Ascending aorta (tissue), 2 donors: ENCODE data around the gene USP34. TPM values are rescaled to one million over a fixed set of nuclear protein-coding genes. Genes with fewer than 3 reads are reported as not detected.

Experiments
- DNase-seq, 2 donors: peaks; one replicate each; pipeline ENCODE4 v3.0.0-alpha.2; 2019; ENCODE audit warnings: low spot score in 2 of 2
- H3K27ac ChIP-seq, 2 donors: fragments of 200-600 bp; sonication (generic); one replicate each; pipeline ENCODE4 v1.5.1; 2016 to 2017; ENCODE audit warnings: mild to moderate bottlenecking in 1 of 2
- H3K27me3 ChIP-seq: fragments of 200-600 bp; sonication (generic); one replicate; pipeline ENCODE4 v1.5.1; 2017
- H3K36me3 ChIP-seq, 2 donors: fragments of 200-600 bp; sonication (generic); one replicate each; pipeline ENCODE4 v1.5.1; 2016
- H3K4me1 ChIP-seq, 2 donors: fragments of 200-600 bp; sonication (generic); one replicate each; pipeline ENCODE4 v1.5.1; 2016 to 2017; ENCODE audit warnings: mild to moderate bottlenecking in 1 of 2
- H3K4me3 ChIP-seq, 2 donors: fragments of 200-600 bp; sonication (generic); one replicate each; pipeline ENCODE4 v1.5.1; 2016 to 2017; ENCODE audit warnings: mild to moderate bottlenecking in 1 of 2
- H3K9me3 ChIP-seq, 2 donors: fragments of 200-600 bp; sonication (generic); one replicate each; pipeline ENCODE4 v1.5.1; 2016
- CTCF ChIP-seq, 3 experiments: fragments of 200-600 bp in 2 of 3; fragments of 450-650 bp in 1 of 3; sonication (generic) in 2 of 3; IDR thresholded peaks; one replicate each; pipeline ENCODE4 v1.5.1; 2016 to 2019; ENCODE audit warnings: antibody characterized with exemption in 3 of 3, mild to moderate bottlenecking in 1 of 3, moderate library complexity in 1 of 3
- intact Hi-C: fragments of 100-400 bp; cut with DNase I; formaldehyde crosslinking; loops from one replicate; pipeline ENCODE4 v1.15.1; 2023
- total RNA-seq: library from RNA; depleted of rRNA; stranded (reverse); fragments of >200 nt; gene quantifications from one replicate; pipeline ENCODE4 v1.1.0, GENCODE V29; 2016

The USP34 gene
- total RNA-seq, 1 donor from 2014 or later = 59.3 TPM

GRCh38 chr2:61221819-61222218, 249.1 kb downstream of the USP34 start:
- no peaks in the 10 kb centered on the region for H3K9me3 ChIP-seq
- TF ChIP-seq CTCF (IDR thresholded peaks at IDR 0.05) = no peak
- intact Hi-C loops = no loop called here
- H3K27me3 ChIP-seq = no peaks in the 10 kb centered on the region
- no peak overlapping the region for H3K4me3 ChIP-seq
- H3K36me3 ChIP-seq = peaks cover 23 to 47% of the 10 kb centered on the region in 2 donors
- no peak for DNase-seq
- H3K4me1 ChIP-seq = no peaks in the 10 kb centered on the region
- H3K27ac ChIP-seq = no peak overlapping the region

- Histone ChIP-seq H3K9me3 (no peaks in the 10 kb centered on the region), H3K27ac (no peak overlapping the region), H3K27me3 (no peaks in the 10 kb centered on the region), H3K4me1 (no peaks in the 10 kb centered on the region), H3K4me3 (no peak overlapping the region), H3K36me3 (peaks cover 20 to 41% of the 10 kb centered on the region in 2 donors)
- no peak for TF ChIP-seq CTCF (IDR thresholded peaks at IDR 0.05)
- intact Hi-C loops = no loop called here
- DNase-seq = no peak
Measured at GRCh38 chr2:61220768-61221167, 250.1 kb downstream of the USP34 start.

GRCh38 chr2:61218817-61219170, 252.1 kb downstream of the USP34 start:
- H3K36me3 ChIP-seq = peaks cover 23 to 43% of the 10 kb centered on the region in 2 donors
- no peak overlapping the region for H3K4me3 ChIP-seq
- no peak for TF ChIP-seq CTCF (IDR thresholded peaks at IDR 0.05)
- DNase-seq = no peak
- intact Hi-C loops = no loop called here
- no peak overlapping the region for H3K27ac ChIP-seq
- no peaks in the 10 kb centered on the region for H3K4me1 ChIP-seq
- no peaks in the 10 kb centered on the region for H3K27me3 ChIP-seq
- H3K9me3 ChIP-seq = no peaks in the 10 kb centered on the region

- H3K27ac ChIP-seq = no peak overlapping the region
- H3K4me3 ChIP-seq = no peak overlapping the region
- no peaks in the 10 kb centered on the region for H3K27me3 ChIP-seq
- TF ChIP-seq CTCF (IDR thresholded peaks at IDR 0.05) = no peak
- no peak for DNase-seq
- no peaks in the 10 kb centered on the region for H3K4me1 ChIP-seq
- H3K9me3 ChIP-seq = no peaks in the 10 kb centered on the region
- H3K36me3 ChIP-seq = peaks cover 23 to 44% of the 10 kb centered on the region in 2 donors
- intact Hi-C loops = no loop called here
Measured at GRCh38 chr2:61218076-61218816, 252.6 kb downstream of the USP34 start.

GRCh38 chr2:61214171-61214570, 256.7 kb downstream of the USP34 start:
- H3K9me3 ChIP-seq = no peaks in the 10 kb centered on the region
- intact Hi-C loops = no loop called here
- H3K36me3 ChIP-seq = peaks cover 15 to 34% of the 10 kb centered on the region in 2 donors
- DNase-seq = no peak
- no peaks in the 10 kb centered on the region for H3K4me1 ChIP-seq
- no peaks in the 10 kb centered on the region for H3K27me3 ChIP-seq
- no peak overlapping the region for H3K4me3 ChIP-seq
- TF ChIP-seq CTCF (IDR thresholded peaks at IDR 0.05) = no peak
- no peak overlapping the region for H3K27ac ChIP-seq
